ENCODE data around the gene TBC1D13. TPM values are rescaled to one million over a fixed set of nuclear protein-coding genes. Genes with fewer than 3 reads are reported as not detected.

Gene TBC1D13
- total and polyA plus RNA-seq, 2 experiments from 2014 or later, result 8.3 to 19.4 TPM

- Mint-ChIP-seq H3K36me3 (ENCODE audit: low read depth) (peaks cover 69% of the 10 kb centered on the region), H3K27ac (no peak overlapping the region), H3K27me3 (ENCODE audit: insufficient read depth, low read depth, poor library complexity) (peaks cover 28% of the 10 kb centered on the region), H3K9me3 (no peaks in the 10 kb centered on the region; the same call in 2 of the 3 replicates), H3K4me1 (peaks cover 15% of the 10 kb centered on the region), H3K4me3 (no peak overlapping the region)
- Histone ChIP-seq H3F3A (replicated peaks; ENCODE audit: low read depth) (peaks cover 3% of the 10 kb centered on the region; the same call in 1 of the 2 replicates), H4K20me1 (replicated peaks; ENCODE audit: insufficient read depth) (peaks cover 19% of the 10 kb centered on the region), H3K4me3 (no peak overlapping the region), H3K27me3 (ENCODE audit: insufficient read depth) (no peaks in the 10 kb centered on the region; the same call in 1 of the 2 replicates), H3K27ac (ENCODE audit: low read depth) (no peak overlapping the region), H3K9me2 (ENCODE audit: insufficient read depth) (no peaks in the 10 kb centered on the region), H3K4me1 (ENCODE audit: insufficient read depth) (no peaks in the 10 kb centered on the region), H3K79me2 (replicated peaks; ENCODE audit: insufficient read depth) (peaks cover 6% of the 10 kb centered on the region), H3K36me3 (ENCODE audit: insufficient read depth) (peaks cover 14% of the 10 kb centered on the region), H3K4me2 (no peak overlapping the region), H2AFZ (no peak overlapping the region)
- DNase-seq (ENCODE audit: low spot score) (no peak), ATAC-seq (no peak)
- no peak for TF ChIP-seq EZH2phosphoT487 (IDR thresholded peaks at IDR 0.05; ENCODE audit: unreplicated experiment)
- no peak for TF ChIP-seq POLR2AphosphoS5 (IDR thresholded peaks at IDR 0.05; ENCODE audit: low read depth)
- no peak for TF ChIP-seq CTCF (conservative IDR thresholded peaks at IDR 0.05; ENCODE audit: low read depth in 2 of 2)
- TF ChIP-seq ETS1 (IDR thresholded peaks at IDR 0.05), result no peak
- no peak for TF ChIP-seq ZNF331 (CRISPR knock-in tag; IDR thresholded peaks at IDR 0.05; ENCODE audit: low read depth)
- no peak for TF ChIP-seq ZNF114 (CRISPR knock-in tag; IDR thresholded peaks at IDR 0.05)
- TF ChIP-seq JUNB (IDR thresholded peaks at IDR 0.05; ENCODE audit: unreplicated experiment), result no peak
- no peak for TF ChIP-seq STAT1 (IDR thresholded peaks at IDR 0.05; ENCODE audit: unreplicated experiment)
- TF ChIP-seq REST (IDR thresholded peaks at IDR 0.05; ENCODE audit: unreplicated experiment), result no peak
- no peak for TF ChIP-seq EZH2 (IDR thresholded peaks at IDR 0.05; ENCODE audit: low read depth, unreplicated experiment)
- no peak for TF ChIP-seq NANOG (IDR thresholded peaks at IDR 0.05; ENCODE audit: borderline replicate concordance)
Measured at GRCh38 chr9:128823903-128824406, 36.9 kb downstream of the TBC1D13 start.
